Choroid plexus epithelial cell (primary cell): Measurements from ENCODE around the gene CCNH.

ENCODE experiments used
- DNase-seq: peaks from one replicate; pipeline ENCODE4 v3.0.0-alpha.2; 2010; ENCODE audit warnings: low read depth
- H3K4me3 ChIP-seq: 2 replicates; pipeline ENCODE4 v1.5.1; 2011; ENCODE audit warnings: low read depth, mild to moderate bottlenecking, control low read depth, low read length, moderate library complexity
- CTCF ChIP-seq: conservative IDR thresholded peaks from 2 replicates; pipeline ENCODE4 v1.5.1; 2011; ENCODE audit warnings: low read depth, mild to moderate bottlenecking, control low read depth, inconsistent platforms, low read length, moderate library complexity

CCNH gene

GRCh38 chr5:87389296-87390034, 23.3 kb downstream of the CCNH start:
- no peak for TF ChIP-seq CTCF
- no peak overlapping the region for H3K4me3 ChIP-seq
- no peak for DNase-seq

- no peak for TF ChIP-seq CTCF
- no peak for DNase-seq
- no peak overlapping the region for H3K4me3 ChIP-seq
Measured at GRCh38 chr5:87388129-87388528, 24.6 kb downstream of the CCNH start.

GRCh38 chr5:87385802-87386201, 26.9 kb downstream of the CCNH start:
- DNase-seq = no peak
- no peak overlapping the region for H3K4me3 ChIP-seq
- TF ChIP-seq CTCF = no peak

- no peak overlapping the region for H3K4me3 ChIP-seq
- no peak for TF ChIP-seq CTCF
- DNase-seq = peak; percentile 33
Measured at GRCh38 chr5:87383216-87383615, 29.5 kb downstream of the CCNH start.

- no peak for DNase-seq
- TF ChIP-seq CTCF = no peak
- no peak overlapping the region for H3K4me3 ChIP-seq
Measured at GRCh38 chr5:87382224-87382623, 30.5 kb downstream of the CCNH start.

GRCh38 chr5:87372705-87373104, 40.0 kb downstream of the CCNH start:
- TF ChIP-seq CTCF = no peak

GRCh38 chr5:87369431-87369830, 43.3 kb downstream of the CCNH start:
- no peak overlapping the region for H3K4me3 ChIP-seq
- TF ChIP-seq CTCF = no peak
- no peak for DNase-seq

More at GRCh38 chr5:87372705-87373104, 40.0 kb downstream of the CCNH start:
- H3K4me3 ChIP-seq = no peak overlapping the region
- DNase-seq = no peak
